ENCODE measurements around the gene PDZD8. TPM values are rescaled to one million over a fixed set of nuclear protein-coding genes. Genes with fewer than 3 reads are reported as not detected.
"Not testable (repeated sequence)": the region's sequence is repeated elsewhere in the genome, so short reads cannot be mapped to it uniquely, and the experiment has no call there.

PDZD8 gene
- total RNA-seq, 1 experiment from 2014 or later, result 17.0 TPM

GRCh38 chr10:117348236-117348635 is 27.0 kb downstream of the PDZD8 start:
- DNase-seq (ENCODE audit: low read depth), result no peak

GRCh38 chr10:117346574-117346973 is 28.7 kb downstream of the PDZD8 start:
- no peak for DNase-seq (ENCODE audit: low read depth)

GRCh38 chr10:117345143-117345542 is 30.1 kb downstream of the PDZD8 start:
- DNase-seq (ENCODE audit: low read depth), result peak; percentile 41

GRCh38 chr10:117342641-117343040 is 32.6 kb downstream of the PDZD8 start:
- DNase-seq (ENCODE audit: low read depth), result peak; percentile 30

- DNase-seq (ENCODE audit: low read depth), result no peak
These were observed 34.2 kb downstream of the PDZD8 start for GRCh38 chr10:117341061-117341460.

GRCh38 chr10:117339979-117340378 is 35.3 kb downstream of the PDZD8 start:
- DNase-seq (ENCODE audit: low read depth), result no peak

- DNase-seq (ENCODE audit: low read depth), result no peak
These were observed 35.7 kb downstream of the PDZD8 start for GRCh38 chr10:117339578-117339977.

GRCh38 chr10:117334926-117335325 is 40.3 kb downstream of the PDZD8 start:
- no peak for DNase-seq (ENCODE audit: low read depth)

GRCh38 chr10:117334066-117334465 is 41.2 kb downstream of the PDZD8 start:
- peak; percentile 9 for DNase-seq (ENCODE audit: low read depth)

- DNase-seq (ENCODE audit: low read depth), result no peak
These were observed 48.0 kb downstream of the PDZD8 start for GRCh38 chr10:117327262-117327661.

- no peak for DNase-seq (ENCODE audit: low read depth)
These were observed 50.9 kb downstream of the PDZD8 start for GRCh38 chr10:117324367-117324766.

GRCh38 chr10:117322260-117322659 is 53.0 kb downstream of the PDZD8 start:
- peak; percentile 58 for DNase-seq (ENCODE audit: low read depth)

- peak; percentile 19 for DNase-seq (ENCODE audit: low read depth)
These were observed 55.1 kb downstream of the PDZD8 start for GRCh38 chr10:117320050-117320665.

- peak; percentile 10 for DNase-seq (ENCODE audit: low read depth)
These were observed 56.3 kb downstream of the PDZD8 start for GRCh38 chr10:117318909-117319308.

- no peak for DNase-seq (ENCODE audit: low read depth)
These were observed 58.5 kb downstream of the PDZD8 start for GRCh38 chr10:117316701-117317100.

- no peak for DNase-seq (ENCODE audit: low read depth)
These were observed 61.6 kb downstream of the PDZD8 start for GRCh38 chr10:117313641-117314040.

- no peak for DNase-seq (ENCODE audit: low read depth)
These were observed 62.8 kb downstream of the PDZD8 start for GRCh38 chr10:117312430-117312829.

GRCh38 chr10:117311261-117311660 is 64.0 kb downstream of the PDZD8 start:
- no peak for DNase-seq (ENCODE audit: low read depth)

- DNase-seq (ENCODE audit: low read depth), result no peak
These were observed 68.6 kb downstream of the PDZD8 start for GRCh38 chr10:117306674-117307073.

GRCh38 chr10:117303451-117303850 is 71.8 kb downstream of the PDZD8 start:
- DNase-seq (ENCODE audit: low read depth), result not testable (repeated sequence)

- DNase-seq (ENCODE audit: low read depth), result no peak
These were observed 74.6 kb downstream of the PDZD8 start for GRCh38 chr10:117300671-117301070.

- DNase-seq (ENCODE audit: low read depth), result no peak
These were observed 75.8 kb downstream of the PDZD8 start for GRCh38 chr10:117299435-117299834.

GRCh38 chr10:117298219-117298618 is 77.0 kb downstream of the PDZD8 start:
- DNase-seq (ENCODE audit: low read depth), result no peak

GRCh38 chr10:117294735-117295134 is 80.5 kb downstream of the PDZD8 start:
- DNase-seq (ENCODE audit: low read depth), result no peak

Data from LHCN-M2 (cell line).